PC-3 (cell line): ENCODE results near the gene H3-3A. TPM values are rescaled to one million over a fixed set of nuclear protein-coding genes. Genes with fewer than 3 reads are reported as not detected.
A peak's percentile ranks its signal among the peaks of the same experiment; 100 is the strongest.

Experiments
- ATAC-seq: fragments of 200-7000 bp; cut with Tn5 transposase; 2 replicates; pipeline ENCODE4 v1.9.1; 2020; ENCODE audit warnings: mild to moderate bottlenecking, moderate library complexity
- BruUV-seq: library from RNA; stranded (reverse); fragments of 400-500 nt; replicated peaks from 2 replicates; lab custom pipeline; 2021; lab: Mats Ljungman, UMichigan
- CTCF ChIA-PET: fragments of 300-600 bp; sonication (Branson Sonifier 250); formaldehyde crosslinking; loops from one replicate; lab custom pipeline; 2022; ENCODE audit warnings: antibody characterized with exemption; lab: Charles Lee
- POLR2A ChIA-PET: fragments of 300-600 bp; sonication (Branson Sonifier 250); formaldehyde crosslinking; loops from one replicate; lab custom pipeline; 2022; ENCODE audit warnings: antibody characterized with exemption; ENCODE audit not compliant: unreplicated experiment; lab: Charles Lee
- DNase-seq: peaks from one replicate; pipeline ENCODE4 v3.0.0-alpha.2; 2015
- H2AFZ ChIP-seq: fragments of 300-600 bp; sonication (generic); 2 replicates; pipeline ENCODE4 v1.6.0; 2016; ENCODE audit warnings: antibody characterized with exemption, low read length
- H3F3A ChIP-seq: fragments of 300-600 bp; sonication (generic); one replicate; pipeline ENCODE4 v1.6.0; 2017; ENCODE audit warnings: antibody characterized with exemption, low read length, control low read depth, mild to moderate bottlenecking; ENCODE audit not compliant: unreplicated experiment
- H3K27ac ChIP-seq: fragments of 300-600 bp; sonication (generic); 2 replicates; pipeline ENCODE4 v1.5.1; 2016; ENCODE audit warnings: mild to moderate bottlenecking, low read length
- H3K27me3 ChIP-seq: fragments of 300-600 bp; sonication (generic); 2 replicates; pipeline ENCODE4 v1.6.1; 2016; ENCODE audit warnings: low read length, mixed read lengths
- H3K36me3 ChIP-seq: fragments of 300-600 bp; sonication (generic); 2 replicates; pipeline ENCODE4 v1.6.1; 2016; ENCODE audit warnings: low read depth, mixed run types, low read length, mixed read lengths
- H3K4me1 ChIP-seq: fragments of 300-600 bp; sonication (generic); 2 replicates; pipeline ENCODE4 v1.5.1; 2016; ENCODE audit warnings: low read length; ENCODE audit not compliant: insufficient read depth
- H3K4me2 ChIP-seq: fragments of 300-600 bp; sonication (generic); 2 replicates; pipeline ENCODE4 v1.6.0; 2016; ENCODE audit warnings: low read length
- H3K4me3 ChIP-seq: fragments of 300-600 bp; sonication (generic); 2 replicates; pipeline ENCODE4 v1.5.1; 2016; ENCODE audit warnings: mild to moderate bottlenecking, low read length, mixed read lengths
- H3K79me2 ChIP-seq: fragments of 300-600 bp; sonication (generic); 2 replicates; pipeline ENCODE4 v1.6.1; 2017; ENCODE audit warnings: low read length, mixed read lengths
- H3K9ac ChIP-seq: fragments of 300-600 bp; sonication (generic); 2 replicates; pipeline ENCODE4 v1.6.0; 2016; ENCODE audit warnings: mild to moderate bottlenecking, low read length
- H3K9me2 ChIP-seq: fragments of 300-600 bp; sonication (generic); replicated peaks from 2 replicates; pipeline ENCODE4 v1.6.1; 2016; ENCODE audit warnings: mixed run types, low read length, mixed read lengths
- H3K9me3 ChIP-seq: fragments of 300-600 bp; sonication (generic); 2 replicates; pipeline ENCODE4 v1.6.1; 2016; ENCODE audit warnings: low read length, mixed read lengths
- H4K20me1 ChIP-seq: fragments of 300-600 bp; sonication (generic); 2 replicates; pipeline ENCODE4 v1.6.1; 2016; ENCODE audit warnings: low read length, mixed read lengths
- EZH2 ChIP-seq: fragments of 300-600 bp; sonication (generic); IDR thresholded peaks from one replicate; pipeline ENCODE4 v1.6.1; 2017; ENCODE audit warnings: antibody characterized with exemption, mild to moderate bottlenecking, low read length; ENCODE audit not compliant: unreplicated experiment
- EZH2phosphoT487 ChIP-seq: fragments of 300-600 bp; sonication (generic); IDR thresholded peaks from 2 replicates; pipeline ENCODE4 v1.6.1; 2018; ENCODE audit warnings: mild to moderate bottlenecking, antibody characterized with exemption, low read length, borderline replicate concordance
- intact Hi-C: fragments of 100-400 bp; cut with micrococcal nuclease; formaldehyde crosslinking; loops from 2 replicates; pipeline ENCODE4 v1.9.0; 2023
- total RNA-seq: library from RNA; depleted of rRNA; stranded (reverse); fragments of >200 nt; gene quantifications from 2 replicates; pipeline ENCODE4 v1.2.3, GENCODE V29; 2014
- TF ChIP-seq, protein P1 (sequence below): fragments of 300-600 bp; sonication (generic); conservative IDR thresholded peaks from 2 replicates; pipeline ENCODE4 v1.5.1; 2017; ENCODE audit warnings: antibody characterized with exemption, low read depth, mild to moderate bottlenecking, low read length

Gene H3-3A
- total RNA-seq, 1 experiment from 2014 or later: 273 TPM

DNA sequence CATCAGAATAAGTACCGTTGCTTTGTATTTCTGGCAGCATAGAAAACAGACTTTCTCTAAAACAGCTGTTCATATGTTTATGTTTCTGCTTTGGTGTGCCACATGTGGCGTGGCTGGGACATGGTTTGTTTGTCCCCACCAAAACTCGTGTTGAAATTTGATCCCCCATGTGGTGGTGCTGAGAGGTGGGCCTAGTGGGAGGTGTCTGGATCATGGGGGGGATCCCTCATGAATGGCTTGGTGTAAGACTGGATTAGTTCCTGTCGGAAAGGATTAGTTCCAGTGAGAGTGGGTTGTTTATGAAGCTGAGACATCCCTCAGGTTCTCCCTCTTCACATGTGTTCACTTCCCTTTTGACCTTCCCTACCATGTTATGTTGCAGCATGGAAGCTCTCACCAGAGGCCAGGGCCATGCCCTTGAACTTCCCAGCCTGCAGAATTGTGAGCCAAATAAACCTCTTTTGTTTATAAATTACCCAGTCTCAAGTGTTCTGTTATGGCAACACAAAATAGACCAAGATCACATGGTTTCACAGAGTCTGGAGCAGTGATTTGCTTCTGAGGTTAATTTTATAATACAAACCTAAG lies 17.9 kb upstream of the H3-3A start:
- no peak overlapping the region for H3K4me2 ChIP-seq
- no peak overlapping the region for H3K27ac ChIP-seq
- no peaks in the 10 kb centered on the region for H3K9me2 ChIP-seq
- H3K9me3 ChIP-seq: no peaks in the 10 kb centered on the region
- H3K4me1 ChIP-seq: peaks cover 14% of the 10 kb centered on the region
- no peaks in the 10 kb centered on the region for H3F3A ChIP-seq
- intact Hi-C loops: no loop called here
- no peak overlapping the region for H2AFZ ChIP-seq
- no peak overlapping the region for H3K4me3 ChIP-seq
- H3K79me2 ChIP-seq: no peaks in the 10 kb centered on the region
- no TSS peak for BruUV-seq
- no peaks in the 10 kb centered on the region for H3K36me3 ChIP-seq
- H4K20me1 ChIP-seq: no peaks in the 10 kb centered on the region
- no peak overlapping the region for H3K9ac ChIP-seq
- TF ChIP-seq EZH2phosphoT487 (no peak), EZH2 (no peak)
- TF ChIP-seq, protein P1, sequence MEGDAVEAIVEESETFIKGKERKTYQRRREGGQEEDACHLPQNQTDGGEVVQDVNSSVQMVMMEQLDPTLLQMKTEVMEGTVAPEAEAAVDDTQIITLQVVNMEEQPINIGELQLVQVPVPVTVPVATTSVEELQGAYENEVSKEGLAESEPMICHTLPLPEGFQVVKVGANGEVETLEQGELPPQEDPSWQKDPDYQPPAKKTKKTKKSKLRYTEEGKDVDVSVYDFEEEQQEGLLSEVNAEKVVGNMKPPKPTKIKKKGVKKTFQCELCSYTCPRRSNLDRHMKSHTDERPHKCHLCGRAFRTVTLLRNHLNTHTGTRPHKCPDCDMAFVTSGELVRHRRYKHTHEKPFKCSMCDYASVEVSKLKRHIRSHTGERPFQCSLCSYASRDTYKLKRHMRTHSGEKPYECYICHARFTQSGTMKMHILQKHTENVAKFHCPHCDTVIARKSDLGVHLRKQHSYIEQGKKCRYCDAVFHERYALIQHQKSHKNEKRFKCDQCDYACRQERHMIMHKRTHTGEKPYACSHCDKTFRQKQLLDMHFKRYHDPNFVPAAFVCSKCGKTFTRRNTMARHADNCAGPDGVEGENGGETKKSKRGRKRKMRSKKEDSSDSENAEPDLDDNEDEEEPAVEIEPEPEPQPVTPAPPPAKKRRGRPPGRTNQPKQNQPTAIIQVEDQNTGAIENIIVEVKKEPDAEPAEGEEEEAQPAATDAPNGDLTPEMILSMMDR: no peak
- CTCF ChIA-PET: no interaction called here
- DNase-seq: no peak
- no peak for ATAC-seq
- POLR2A ChIA-PET: no interaction called here
- H3K27me3 ChIP-seq: no peaks in the 10 kb centered on the region

GRCh38 chr1:226046240-226046639 lies 16.3 kb upstream of the H3-3A start:
- ATAC-seq (peak; percentile 99), DNase-seq (peak; percentile 96)
- no TSS peak for BruUV-seq
- Histone ChIP-seq H3K27me3 (no peaks in the 10 kb centered on the region), H2AFZ (no peak overlapping the region), H3K9me2 (no peaks in the 10 kb centered on the region), H4K20me1 (no peaks in the 10 kb centered on the region), H3K4me3 (no peak overlapping the region), H3K27ac (peak overlapping the region; percentile 17), H3F3A (no peaks in the 10 kb centered on the region), H3K79me2 (no peaks in the 10 kb centered on the region), H3K4me1 (peaks cover 14% of the 10 kb centered on the region), H3K9ac (no peak overlapping the region), H3K9me3 (no peaks in the 10 kb centered on the region), H3K36me3 (no peaks in the 10 kb centered on the region), H3K4me2 (peak overlapping the region; percentile 51)
- POLR2A ChIA-PET: no interaction called here
- CTCF ChIA-PET: no interaction called here
- intact Hi-C loops: no loop called here
- TF ChIP-seq, protein P1: no peak
- TF ChIP-seq EZH2: no peak
- no peak for TF ChIP-seq EZH2phosphoT487

GRCh38 chr1:226047495-226047894 lies 15.0 kb upstream of the H3-3A start:
- no peaks in the 10 kb centered on the region for H3K79me2 ChIP-seq
- no TSS peak for BruUV-seq
- H3K4me2 ChIP-seq: no peak overlapping the region
- H4K20me1 ChIP-seq: no peaks in the 10 kb centered on the region
- H3K4me3 ChIP-seq: no peak overlapping the region
- H3K36me3 ChIP-seq: no peaks in the 10 kb centered on the region
- intact Hi-C loops: no loop called here
- no peak overlapping the region for H2AFZ ChIP-seq
- TF ChIP-seq EZH2phosphoT487 (no peak), EZH2 (no peak)
- TF ChIP-seq, protein P1: no peak
- H3K27me3 ChIP-seq: no peaks in the 10 kb centered on the region
- H3F3A ChIP-seq: no peaks in the 10 kb centered on the region
- ATAC-seq: no peak
- H3K9me3 ChIP-seq: no peaks in the 10 kb centered on the region
- no peak overlapping the region for H3K27ac ChIP-seq
- ChIA-PET CTCF (no interaction called here), POLR2A (no interaction called here)
- H3K9ac ChIP-seq: no peak overlapping the region
- no peaks in the 10 kb centered on the region for H3K9me2 ChIP-seq
- H3K4me1 ChIP-seq: peaks cover 14% of the 10 kb centered on the region
- DNase-seq: peak; percentile 11
